ENCODE measurements around the gene RRP9.
"Not testable (repeated sequence)": the region's sequence is repeated elsewhere in the genome, so short reads cannot be mapped to it uniquely, and the experiment has no call there.

Gene RRP9

DNA sequence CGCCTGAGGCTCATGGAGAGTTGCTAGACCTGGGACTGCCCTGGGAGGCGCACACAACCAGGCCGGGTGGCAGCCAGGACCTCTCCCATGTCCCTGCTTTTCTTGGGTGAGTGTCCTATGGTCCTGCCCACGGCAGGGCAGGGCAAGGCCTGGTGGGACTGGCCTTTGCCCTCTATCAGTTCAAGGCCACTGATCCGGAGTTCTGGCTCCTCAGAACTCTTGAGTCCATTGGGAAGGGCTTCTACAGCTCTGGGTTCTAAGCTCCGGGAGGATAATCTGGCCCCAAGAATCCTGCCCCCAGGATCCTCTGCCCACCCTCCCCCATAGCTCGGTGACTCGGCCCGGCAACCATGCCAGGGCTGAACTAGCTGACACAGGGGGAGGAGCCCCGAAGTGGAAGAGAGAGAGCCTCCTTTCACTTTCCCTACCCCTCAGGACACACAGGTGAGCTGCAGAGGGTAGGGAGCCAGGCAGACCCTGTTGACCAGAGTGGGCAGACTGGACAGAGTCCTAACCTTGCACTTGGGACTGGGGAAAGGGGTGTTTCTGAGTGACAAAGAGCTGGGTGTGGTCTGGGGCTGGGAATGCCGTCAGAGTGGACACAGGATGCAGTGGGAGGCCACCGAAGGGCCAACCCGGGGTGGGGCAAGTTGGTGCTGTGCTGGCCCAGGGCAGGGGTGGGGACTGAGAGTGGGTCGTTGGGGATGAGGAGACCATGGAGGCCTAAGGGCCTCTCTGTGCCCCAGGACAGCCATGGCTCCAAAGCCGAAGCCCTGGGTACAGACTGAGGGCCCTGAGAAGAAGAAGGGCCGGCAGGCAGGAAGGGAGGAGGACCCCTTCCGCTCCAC lies 1.1 kb upstream of the RRP9 start:
- in situ Hi-C loops (cut with HindIII; ENCODE audit: low sequenced_read_pairs), result loop anchor here (10.0 kb wide), 1 partner anchor 52 kb away; the partner anchor contains the start of gene RPL29

- in situ Hi-C loops (cut with HindIII; ENCODE audit: low sequenced_read_pairs), result loop anchor here (10.0 kb wide), 1 partner anchor 53 kb away; the partner anchor contains the start of gene RPL29
These were observed 274 bp downstream of the RRP9 start for GRCh38 chr3:51941463-51941797.

DNA sequence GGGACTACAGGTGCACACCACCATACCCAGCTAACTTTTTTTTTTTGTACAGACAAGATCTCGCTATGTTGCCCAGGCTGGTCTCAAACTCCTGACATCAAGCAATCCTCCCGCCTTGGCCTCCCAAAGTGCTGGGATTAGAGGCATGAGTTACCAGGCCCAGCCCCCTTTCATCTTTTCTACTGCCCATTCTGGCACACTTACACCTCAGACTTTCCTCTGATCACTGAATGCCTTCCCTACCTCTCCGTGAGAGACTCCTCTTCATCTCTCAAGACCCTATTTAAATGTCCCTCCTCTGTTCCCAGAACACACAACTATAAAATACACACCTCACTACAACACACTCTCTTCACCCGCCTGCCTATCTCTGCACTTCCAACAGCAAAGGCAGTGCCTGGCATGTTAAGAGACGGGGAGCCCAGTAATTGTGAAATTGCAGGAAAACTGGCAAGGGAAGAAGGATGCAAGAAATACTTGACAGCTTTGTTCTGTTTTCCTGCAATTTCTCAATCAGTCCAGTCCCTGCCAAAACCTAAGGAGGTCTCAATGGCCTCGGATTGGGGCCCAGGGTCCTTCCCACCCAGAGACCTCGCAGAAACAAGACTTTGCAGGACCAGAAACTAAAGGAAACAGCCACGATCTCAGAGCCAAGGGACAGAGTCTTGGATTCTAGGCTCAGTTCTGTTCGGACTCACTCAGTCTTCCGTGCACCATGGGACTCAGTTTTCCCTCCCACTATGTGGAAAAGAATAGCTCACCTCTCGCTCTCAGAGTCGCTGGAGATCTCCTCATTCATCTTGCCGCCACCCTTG lies 849 bp downstream of the RRP9 start:
- in situ Hi-C loops (cut with HindIII; ENCODE audit: low sequenced_read_pairs), result loop anchor here (10.0 kb wide), 1 partner anchor 54 kb away; the partner anchor contains the start of gene RPL29

- in situ Hi-C loops (cut with HindIII; ENCODE audit: low sequenced_read_pairs), result no loop called here
These were observed 2.8 kb downstream of the RRP9 start for GRCh38 chr3:51938780-51939425.

DNA sequence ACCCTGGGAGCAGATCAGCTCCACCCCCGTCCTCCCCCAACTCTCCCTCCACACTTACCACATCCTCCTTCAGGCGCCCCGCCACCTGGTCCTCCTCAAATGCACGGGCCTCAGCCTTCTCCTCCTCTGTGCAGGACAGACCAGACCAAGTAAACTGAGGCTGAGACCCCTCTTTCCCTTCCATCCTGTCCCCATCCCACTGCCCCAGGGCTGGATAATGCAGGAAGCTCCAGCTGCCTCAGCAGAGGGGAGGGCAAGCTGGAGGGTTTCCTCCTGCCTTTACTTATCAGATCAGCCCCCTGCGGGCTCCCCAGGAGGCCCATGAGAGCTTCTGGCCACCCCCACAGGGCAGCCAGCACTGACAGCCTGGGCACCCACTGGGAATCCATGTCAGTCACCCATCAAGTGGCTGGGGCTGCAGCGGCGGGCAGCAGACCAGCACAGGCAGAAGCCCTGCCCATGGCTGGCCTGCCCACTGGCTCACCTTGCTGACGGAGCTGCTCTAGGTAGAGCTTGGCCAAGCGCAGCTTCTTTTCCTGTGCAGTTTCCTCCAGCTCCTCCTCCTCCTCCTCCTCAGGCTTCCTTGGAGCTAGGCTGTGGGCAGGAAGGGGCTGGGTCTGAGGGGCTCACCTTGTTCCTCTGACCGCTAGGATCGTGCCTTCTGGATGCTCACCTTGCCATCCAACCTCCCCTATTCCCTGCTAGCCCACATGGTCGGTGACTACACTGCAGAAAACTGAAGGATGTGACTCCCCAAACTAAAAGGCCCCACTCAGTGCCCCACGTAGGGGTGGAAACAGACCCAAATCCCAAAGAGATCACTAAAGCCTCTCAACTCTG lies 3.9 kb downstream of the RRP9 start:
- in situ Hi-C loops (cut with HindIII; ENCODE audit: low sequenced_read_pairs), result no loop called here

GRCh38 chr3:51937014-51937413 lies 4.7 kb downstream of the RRP9 start:
- in situ Hi-C loops (cut with HindIII; ENCODE audit: low sequenced_read_pairs), result no loop called here

- in situ Hi-C loops (cut with HindIII; ENCODE audit: low sequenced_read_pairs), result no loop called here
These were observed 5.6 kb downstream of the RRP9 start for GRCh38 chr3:51935886-51936755.

DNA sequence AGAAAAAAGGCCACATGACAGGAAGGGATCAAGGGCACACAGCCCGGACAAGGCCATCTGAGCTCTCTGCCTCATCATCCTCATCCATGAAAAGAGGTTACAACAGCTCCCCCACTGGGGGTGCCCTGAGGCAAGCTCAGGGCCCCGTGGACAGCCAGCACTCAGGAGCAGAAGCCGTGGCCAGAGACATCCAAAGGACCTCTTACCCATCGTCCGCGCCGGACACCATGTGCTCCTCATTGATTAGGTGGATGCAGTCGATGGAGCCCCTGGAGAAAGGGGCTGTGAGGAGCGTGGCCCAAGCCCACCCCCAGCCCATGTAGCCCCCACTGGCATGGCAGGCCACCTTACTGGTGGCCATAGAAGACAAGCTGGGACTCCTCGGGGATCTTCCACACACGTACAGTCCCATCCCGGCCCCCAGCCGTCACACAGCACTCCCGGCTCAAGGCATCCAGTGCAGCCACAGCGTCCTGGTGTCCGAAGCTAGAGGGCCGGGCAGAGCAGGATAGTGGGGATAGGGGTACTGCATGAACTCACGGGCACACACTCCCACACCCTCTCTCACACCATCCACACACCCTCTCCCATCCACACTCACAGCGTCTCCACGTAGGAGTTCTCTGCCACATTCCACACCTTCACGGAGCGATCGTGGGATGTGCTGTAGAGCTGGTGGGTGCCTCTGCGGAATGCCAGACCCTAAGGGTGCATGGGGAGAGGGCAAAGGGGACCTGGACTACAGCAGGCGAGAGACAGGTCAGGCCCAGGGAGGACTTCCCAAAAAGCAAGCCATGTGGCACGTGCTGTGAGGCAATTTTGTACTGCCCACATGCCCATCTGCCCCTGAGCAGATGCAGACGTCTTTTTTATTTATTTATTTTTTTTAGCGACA lies 6.5 kb downstream of the RRP9 start:
- in situ Hi-C loops (cut with HindIII; ENCODE audit: low sequenced_read_pairs), result no loop called here

GRCh38 chr3:51934139-51934850 lies 7.4 kb downstream of the RRP9 start:
- in situ Hi-C loops (cut with HindIII; ENCODE audit: low sequenced_read_pairs), result no loop called here

GRCh38 chr3:51933471-51934138 lies 8.1 kb downstream of the RRP9 start:
- in situ Hi-C loops (cut with HindIII; ENCODE audit: low sequenced_read_pairs), result no loop called here

DNA sequence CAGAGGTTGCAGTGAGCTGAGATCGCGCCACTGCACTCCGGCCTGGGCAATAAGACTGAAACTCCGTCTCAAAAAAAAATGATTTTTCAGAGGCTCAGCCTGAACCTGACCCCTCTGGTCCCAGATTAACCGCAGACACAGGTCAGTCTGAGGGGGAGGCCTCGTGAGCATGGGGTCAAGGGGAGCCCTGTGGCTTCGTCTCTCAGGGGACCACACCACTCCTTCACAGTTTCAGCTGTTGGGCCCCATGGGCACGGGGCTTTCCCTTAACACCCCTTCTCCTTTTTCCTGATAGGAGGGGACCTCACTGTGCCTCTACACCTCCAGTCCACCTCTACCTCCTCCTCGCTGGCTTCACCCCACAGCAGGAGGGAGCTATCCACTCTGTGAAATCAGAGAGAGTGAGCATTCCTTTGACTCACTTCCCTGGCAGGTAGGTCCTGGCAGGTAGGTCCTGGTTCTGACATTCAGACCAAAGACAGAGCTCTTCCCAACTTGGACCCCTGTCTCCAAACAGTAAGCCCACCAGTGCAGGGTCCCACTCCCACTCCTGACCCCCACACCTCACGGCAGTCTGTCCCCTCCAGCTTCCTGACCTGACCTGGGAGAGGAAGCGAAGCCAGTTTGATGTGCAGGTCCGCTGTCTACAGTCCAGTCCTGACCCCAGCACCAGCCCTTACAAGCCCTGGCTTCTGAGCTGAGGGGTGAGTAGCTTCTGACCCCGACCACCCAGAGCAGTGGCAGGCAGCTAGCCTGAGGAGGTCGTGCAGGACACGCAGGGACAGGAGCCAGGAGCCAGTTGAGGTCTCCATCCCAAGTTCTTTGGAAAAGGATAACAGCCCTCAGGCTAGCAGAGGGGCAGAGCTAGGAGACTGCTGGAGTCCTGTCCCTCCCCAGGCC lies 9.0 kb downstream of the RRP9 start:
- in situ Hi-C loops (cut with HindIII; ENCODE audit: low sequenced_read_pairs), result no loop called here

DNA sequence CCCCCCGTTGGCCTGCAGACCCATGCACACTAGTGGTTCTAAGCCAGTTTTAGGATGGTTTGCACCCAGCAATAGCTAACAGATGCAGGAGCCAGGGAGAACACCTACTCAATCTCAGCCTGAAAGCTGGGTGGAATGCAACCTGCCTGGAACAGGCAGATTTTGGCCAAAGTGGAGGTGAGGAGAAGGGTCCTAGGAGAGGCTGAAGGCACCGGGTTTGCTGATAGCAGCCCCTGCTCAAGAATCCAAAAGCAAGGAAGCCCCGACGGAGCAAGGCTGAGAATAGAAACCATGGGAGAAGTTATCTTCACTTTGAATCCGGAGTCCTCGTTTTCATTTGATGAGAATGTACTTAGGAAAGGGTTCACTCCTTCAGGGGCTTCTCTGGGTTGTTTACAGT lies 9.9 kb downstream of the RRP9 start:
- in situ Hi-C loops (cut with HindIII; ENCODE audit: low sequenced_read_pairs), result no loop called here

- in situ Hi-C loops (cut with HindIII; ENCODE audit: low sequenced_read_pairs), result no loop called here
These were observed 11.3 kb downstream of the RRP9 start for GRCh38 chr3:51930439-51930838.

DNA sequence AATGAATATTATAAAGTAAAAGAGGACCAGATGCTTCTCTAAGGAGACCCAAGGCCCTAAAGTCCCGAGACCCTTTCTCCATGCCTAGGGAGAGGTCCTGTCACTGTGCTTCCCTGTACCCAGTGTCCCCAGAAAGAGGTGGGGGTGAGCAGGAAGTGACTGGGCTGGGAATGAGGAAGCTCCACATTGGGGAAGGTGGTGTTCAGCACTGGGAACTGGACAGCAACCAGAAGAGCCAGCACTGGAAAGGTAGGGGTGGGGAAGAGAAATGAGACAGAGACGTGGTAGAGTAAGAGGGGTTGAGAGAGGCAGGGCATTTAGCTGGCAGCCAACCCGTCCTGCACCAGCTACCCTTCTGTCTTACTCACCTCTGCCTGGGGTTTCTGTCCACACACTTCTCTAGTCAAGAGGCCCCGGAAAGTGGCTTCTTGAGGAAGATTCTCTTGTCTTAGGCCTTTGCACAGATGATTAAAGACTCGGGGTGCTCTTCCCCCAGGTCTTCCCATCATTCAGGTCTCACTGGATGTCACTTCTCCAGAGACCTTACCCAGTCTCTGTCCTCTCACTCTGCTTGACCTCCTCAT lies 12.2 kb downstream of the RRP9 start:
- in situ Hi-C loops (cut with HindIII; ENCODE audit: low sequenced_read_pairs), result no loop called here

DNA sequence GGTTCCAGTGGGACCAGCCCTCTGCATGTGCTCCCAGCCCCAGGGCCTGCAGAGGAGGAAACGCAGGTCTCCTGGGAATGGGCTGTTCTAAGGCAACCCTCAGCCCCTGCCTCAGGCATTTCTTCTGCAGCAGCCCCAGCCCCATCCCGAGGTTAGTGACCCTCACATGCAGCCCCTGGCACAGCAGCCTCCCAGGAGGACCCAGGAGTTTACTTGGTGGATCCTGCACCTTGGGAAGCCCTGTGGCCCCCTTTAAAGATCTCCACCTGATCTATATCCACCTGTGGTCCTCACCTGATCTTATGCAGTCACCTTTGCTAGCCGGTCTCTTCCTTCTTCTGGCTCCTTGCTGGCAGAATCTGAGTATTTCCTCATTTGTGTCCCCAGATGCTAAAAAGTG lies 12.7 kb downstream of the RRP9 start:
- in situ Hi-C loops (cut with HindIII; ENCODE audit: low sequenced_read_pairs), result not testable (repeated sequence)

- in situ Hi-C loops (cut with HindIII; ENCODE audit: low sequenced_read_pairs), result no loop called here
These were observed 13.3 kb downstream of the RRP9 start for GRCh38 chr3:51928438-51928837.
